HG03025 (cell line): Measurements from ENCODE around the gene AP1S1.
"Not testable (repeated sequence)": the region's sequence is repeated elsewhere in the genome, so short reads cannot be mapped to it uniquely, and the experiment has no call there.

Source experiments
- ATAC-seq: cut with Tn5 transposase; IDR thresholded peaks from one replicate; pipeline ENCODE4 v1.9.1; 2021; ENCODE audit warnings: mild to moderate bottlenecking, moderate library complexity; ENCODE audit not compliant: unreplicated experiment, low FRiP score

The AP1S1 gene

DNA sequence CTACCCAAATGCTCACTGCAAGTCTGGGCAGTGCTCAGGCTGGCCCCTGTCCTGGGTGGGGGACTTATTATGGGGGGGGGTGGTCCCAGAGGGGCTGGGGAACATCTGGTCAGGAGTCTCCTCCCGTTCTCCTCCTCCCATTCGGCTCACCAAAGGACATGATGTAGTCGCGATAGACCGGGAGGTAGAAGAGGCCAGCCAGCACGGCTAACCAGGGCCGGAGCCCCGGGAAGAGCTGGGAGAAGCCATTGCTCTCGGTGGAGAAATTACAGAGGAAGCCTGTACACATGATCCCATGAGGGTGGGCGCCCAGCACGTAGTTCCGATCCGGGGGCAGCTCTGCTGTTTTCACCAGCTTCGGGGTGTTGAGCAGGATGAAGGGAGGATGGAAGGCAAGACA, 44.2 kb downstream of the AP1S1 start:
- no peak for ATAC-seq

DNA sequence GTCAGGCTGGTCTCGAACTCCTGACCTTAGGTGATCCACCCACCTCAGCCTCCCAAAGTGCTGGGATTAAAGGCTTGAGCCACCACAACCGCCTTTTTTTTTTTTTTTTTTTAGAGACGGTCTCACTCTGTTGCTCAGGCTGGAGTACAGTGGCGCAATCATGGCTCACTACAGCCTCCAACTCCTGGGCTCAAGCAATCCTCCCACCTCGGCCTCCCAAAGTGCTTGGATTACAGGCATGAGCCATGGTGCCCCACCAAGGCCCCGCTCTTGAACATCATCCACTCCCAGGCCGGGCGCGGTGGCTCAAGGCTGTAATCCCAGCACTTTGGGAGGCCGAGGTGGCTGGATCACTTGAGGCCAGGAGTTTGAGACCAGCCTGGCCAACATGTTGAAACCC, 45.2 kb downstream of the AP1S1 start:
- ATAC-seq: not testable (repeated sequence)

DNA sequence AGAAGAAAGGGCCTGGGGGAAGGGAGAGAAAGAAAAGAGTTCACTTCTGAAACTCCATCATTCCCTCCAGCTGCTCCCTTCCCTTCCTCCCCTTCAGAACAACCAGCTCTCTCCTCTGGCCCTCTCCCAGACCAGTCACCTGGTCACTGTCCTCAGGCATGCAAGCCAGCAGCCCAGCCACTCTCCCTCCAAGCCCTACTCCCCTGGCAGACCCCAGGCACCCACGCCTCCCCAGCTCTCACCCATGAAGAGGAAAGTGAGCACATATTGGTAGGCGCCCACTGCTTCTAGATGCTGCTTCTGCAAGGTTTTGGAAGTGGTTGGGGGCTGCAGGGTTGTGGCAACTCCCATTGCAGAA, 46.2 kb downstream of the AP1S1 start:
- ATAC-seq: no peak

DNA sequence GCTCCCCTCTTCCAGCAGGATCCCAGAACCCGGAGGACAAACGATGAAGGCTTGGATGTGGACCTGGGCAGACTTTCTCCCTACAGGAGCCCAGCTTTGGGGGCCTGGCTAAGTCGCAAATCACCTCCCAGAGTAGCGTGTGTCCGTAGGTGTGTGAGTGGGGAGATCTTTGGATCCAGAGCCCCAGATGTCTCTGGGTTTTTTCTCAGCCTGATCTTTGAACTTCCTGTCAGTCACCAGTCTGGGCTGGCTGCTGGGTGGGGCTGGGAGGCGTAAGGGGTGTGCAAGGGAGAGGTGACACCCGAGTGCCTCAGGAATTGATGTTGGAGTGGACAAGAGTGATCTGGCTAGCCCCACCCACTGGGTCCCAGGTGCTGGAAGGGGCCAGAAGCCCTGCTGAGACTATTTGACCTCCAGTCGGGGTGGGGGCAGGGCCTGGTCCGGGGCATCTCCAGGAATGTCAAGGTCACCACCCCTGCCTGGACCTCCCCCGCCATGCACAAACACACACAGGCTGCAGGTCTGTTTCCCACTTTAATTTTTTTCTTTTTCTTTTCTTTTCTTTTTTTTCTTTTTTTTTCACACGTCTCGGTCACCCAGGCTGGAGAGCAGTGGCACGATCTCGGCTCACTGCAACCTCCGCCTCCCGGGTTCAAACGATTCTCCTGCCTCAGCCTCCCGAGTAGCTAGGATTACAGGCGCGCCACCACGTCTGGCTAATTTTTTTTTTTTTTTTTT, 46.8 kb downstream of the AP1S1 start, which contains the start of gene MOGAT3:
TSS of gene MOGAT3 (minus strand) at position 175 of the 738 bp plus-strand sequence. CDS start 182 bp downstream, outside the sequence.
- ATAC-seq: no peak

DNA sequence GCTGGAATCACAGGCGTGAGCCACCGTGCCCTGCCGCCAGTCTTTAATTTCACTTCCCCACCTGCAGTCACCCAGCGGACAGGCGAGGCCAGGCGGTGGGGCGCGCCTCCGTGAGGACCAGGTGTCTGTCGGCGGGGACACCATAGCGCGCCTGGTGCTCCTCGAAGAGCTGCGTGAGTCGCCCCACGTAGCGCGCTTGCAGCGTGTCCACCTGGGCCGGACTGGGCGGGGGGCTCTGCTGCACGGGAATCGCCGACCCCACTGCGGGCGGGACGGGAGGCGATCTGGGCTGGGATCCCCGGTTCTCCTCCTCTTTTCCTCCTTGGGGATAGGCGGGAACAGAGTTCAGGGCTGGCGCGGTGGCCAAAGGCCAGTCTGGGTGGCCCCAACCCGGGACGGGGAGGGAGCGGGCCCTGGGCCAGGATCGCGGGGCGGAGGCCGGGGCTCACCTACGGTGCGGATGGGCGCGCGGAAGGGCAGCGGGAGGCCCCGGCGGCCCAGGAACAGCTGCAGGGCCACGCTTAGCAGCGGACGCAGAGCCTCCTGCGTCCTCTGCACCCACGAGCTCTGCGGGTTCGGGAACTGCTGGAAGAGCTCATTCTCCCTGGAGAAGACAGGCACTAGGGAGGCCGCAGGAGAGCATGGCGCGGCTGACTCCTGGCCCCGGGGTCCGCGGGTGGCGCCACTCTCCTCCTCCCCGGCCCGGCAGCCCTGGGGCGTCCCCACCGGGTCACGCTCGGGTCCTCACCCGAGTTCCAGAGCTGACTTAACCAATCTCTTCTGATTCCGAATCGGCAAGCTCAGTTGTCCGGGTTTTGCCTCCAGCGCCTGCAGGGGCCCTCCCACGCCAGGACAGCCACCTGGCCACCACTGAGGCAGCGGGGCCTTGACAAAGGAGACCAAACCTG, 47.7 kb downstream of the AP1S1 start:
- ATAC-seq: no peak

DNA sequence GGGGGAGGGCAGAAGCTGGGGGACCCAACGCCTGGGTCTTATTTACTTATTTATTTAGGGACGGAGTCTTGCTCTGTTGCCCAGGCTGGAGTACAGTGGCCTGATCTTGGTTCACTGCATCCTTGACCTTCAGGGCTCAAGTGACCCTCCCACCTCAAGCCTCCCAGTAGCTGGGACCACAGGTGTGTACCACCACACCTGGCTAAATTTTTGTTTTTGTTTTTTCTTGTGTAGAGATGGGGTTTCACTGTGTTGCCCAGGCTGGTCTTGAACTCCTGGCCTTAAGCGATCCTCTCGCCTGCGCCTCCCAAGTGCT, 48.3 kb downstream of the AP1S1 start:
- ATAC-seq: no peak

DNA sequence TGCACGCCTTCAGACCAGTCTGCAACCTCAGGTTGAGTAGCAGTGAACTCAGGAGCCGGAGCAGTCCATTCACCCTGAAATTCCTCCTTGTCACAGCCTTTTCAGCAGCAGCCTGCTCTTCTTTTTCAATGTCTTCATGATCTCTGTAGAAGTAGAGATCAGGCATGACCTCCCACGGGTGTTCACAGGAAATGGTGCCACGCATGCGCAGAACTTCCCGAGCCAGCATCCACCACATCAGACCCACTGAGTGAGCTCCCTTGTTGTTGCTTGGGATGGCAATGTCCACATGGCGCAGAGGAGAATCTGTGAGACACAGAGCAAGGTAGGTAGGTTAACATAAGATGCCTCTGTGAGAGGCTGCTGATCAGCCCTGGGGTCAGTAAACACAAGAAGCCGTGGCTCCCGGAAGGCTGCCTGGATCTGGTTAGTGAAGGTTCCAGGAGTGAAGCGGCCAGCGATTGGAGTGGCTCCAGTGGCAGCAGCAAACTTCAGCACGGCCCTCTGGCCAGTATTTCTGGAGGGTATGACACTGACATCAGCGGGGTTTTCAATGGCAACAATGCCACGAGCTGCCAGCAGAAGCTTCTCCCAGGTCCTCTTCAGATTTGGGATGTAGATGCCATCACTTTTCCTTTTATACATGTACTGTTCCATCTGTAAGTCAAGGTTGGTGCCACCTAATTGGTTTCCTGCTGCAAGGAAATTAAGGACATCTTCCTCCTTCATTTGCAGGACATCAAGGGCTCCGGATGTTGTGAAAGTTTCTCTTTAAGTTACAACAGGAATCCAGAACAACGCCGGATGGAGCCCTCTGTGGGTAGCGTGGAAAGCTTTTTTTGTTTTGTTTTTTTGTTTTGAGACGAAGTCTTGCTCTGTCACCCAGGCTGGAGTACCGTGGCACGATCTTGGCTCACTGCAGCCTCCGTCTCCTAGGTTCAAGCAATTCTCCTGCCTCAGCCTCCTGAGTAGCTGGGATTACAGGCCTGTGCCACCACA, 49.8 kb downstream of the AP1S1 start:
- not testable (repeated sequence) for ATAC-seq

DNA sequence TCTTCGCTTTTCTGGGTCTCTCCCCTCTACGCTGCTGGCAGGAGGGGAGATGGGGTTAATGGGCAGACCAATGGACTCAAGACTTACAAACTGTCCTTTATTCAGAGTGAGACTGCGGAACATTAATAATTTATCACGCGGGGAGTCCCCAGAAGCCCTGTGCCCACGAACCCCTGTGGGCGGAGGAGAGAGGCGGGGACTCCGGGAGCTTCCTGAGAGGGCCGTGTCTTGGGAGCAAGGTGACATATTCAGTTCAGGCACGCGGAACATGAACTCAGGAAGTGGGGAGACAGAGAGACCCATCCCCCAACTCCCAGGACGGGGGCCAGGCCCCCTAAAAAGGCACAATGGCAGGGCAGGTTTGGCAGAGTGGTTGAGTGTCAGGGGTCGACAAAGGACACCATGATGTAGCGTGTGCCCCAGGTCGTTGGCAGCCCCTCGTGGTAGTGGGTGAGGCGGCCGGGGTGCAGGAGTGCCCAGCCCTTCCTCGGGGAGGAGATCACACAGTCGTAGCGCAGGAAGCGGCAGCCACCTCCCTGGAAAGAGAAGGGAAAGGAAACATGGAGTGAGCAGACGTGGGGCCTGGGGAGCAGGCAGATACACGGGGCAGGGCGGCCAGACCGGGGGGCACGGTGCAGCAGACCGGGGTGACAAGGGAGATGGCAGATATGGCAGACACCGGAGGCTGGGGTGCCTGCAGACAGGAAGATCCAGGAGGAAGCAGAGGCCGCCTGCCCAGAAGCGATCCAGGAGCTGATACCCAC, 51.8 kb downstream of the AP1S1 start:
- ATAC-seq: no peak

DNA sequence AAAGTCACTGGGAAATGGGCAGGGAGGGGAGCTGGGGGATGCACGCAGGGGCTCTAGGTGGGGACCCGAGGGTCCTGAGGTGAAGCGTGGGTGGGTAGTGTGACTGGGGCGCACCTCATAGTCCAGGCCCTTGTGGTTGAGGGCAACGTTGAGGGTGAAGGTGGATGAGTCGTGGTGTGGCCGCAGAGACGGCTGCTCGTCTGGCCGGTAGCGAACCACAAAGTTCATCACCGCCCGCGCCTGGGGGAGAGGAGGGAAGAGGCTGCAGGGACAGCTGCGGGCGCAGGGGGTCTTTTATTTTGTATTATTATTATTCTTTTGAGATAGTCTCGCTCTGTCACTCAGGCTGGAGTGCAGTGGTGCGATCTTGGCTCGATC, 52.4 kb downstream of the AP1S1 start:
- no peak for ATAC-seq

DNA sequence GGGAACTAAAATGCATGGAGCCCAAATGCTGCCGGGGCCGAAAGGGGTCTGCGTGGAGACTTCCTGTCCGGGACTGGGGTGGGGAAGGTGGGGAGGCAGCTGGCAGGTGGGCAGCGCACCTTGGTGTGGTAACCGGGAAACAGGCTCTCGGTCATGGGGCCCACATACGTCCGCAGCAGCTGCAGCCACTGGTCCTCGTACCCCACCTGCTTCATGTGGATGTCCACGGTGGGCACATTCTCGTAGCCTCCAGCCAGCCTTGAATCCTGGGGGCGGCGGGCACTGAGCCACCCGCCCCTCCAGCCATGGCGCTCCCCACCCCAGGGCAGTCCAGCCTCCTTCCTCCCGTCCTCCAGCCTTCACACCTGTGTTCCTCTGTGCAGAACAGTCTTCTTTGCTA, 53.2 kb downstream of the AP1S1 start:
- no peak for ATAC-seq

DNA sequence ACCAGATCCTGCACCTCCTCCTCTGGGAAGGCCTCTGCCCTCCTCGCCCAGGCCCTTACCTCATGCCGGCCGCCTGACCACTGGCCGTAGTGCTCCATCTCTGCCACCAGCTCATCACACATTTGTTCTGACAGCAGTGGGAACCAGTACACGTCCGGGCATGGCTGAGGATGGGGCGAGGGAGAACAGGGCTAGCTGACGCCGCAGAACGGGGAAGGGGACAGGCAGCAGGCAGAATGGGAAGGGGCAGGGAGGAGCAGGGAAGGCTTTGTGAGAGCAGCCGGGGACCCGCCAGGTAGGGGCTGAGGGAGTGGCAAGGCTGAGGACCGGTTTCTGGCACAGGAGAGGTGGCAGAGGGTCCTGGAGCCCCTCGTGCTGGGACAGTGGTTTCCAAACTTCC, 54.5 kb downstream of the AP1S1 start:
- no peak for ATAC-seq

DNA sequence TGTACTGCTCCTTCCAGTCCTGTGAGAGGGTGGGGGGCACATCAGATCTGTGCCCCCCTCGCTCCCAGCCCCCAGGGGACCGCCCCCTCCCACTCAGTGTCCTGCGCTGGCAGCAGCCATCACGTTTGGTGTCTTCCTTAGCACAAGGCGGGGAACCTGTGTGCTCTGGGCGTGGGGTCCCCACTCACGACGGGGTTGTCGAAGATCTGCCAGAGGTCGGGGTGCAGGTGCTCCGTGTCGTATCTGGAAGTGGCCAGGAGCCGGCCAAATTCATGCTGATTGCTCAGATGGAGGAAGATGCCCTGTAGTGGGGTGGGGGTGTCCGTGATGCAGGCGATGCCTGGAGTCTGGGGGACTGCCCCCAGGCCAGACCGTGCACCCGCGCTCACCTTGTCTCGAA, 55.9 kb downstream of the AP1S1 start:
- no peak for ATAC-seq
